Stimulated activated CD8-positive, alpha-beta memory T cell treated with anti-CD3 and anti-CD28 coated beads, Interleukin-12 subunit alpha, Interleukin-12 subunit beta, amount 100 ng/mL, for 4 hours (primary cell): ENCODE results near the gene CANT1.
"Not testable (repeated sequence)": the region's sequence is repeated elsewhere in the genome, so short reads cannot be mapped to it uniquely, and the experiment has no call there.

Source experiments
- DNase-seq: peaks from one replicate; pipeline ENCODE4 v3.0.0-alpha.2; 2020; ENCODE audit warnings: low read depth

Gene CANT1

GRCh38 chr17:78958641-78959127 is 50.9 kb downstream of the CANT1 start:
- no peak for DNase-seq

DNA sequence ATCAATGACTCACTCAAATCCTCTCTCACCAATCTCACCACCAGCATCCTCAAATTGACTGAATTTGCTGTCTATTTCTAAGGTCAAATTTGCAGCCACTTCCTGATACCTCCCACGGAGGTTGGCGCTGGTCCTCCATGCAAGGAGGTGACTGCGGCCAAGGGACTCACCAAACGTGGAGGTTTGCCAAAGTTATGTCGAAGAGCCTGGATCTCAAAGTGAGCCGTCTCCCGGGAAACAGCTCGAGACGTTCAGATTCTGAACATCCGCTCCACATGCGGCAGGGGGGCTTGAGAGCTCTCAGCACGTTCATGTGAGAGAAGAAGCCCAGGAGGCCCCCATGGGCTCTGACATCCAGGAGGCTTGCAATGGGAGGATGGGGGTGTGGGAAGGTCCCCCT is 52.4 kb downstream of the CANT1 start:
- no peak for DNase-seq

DNA sequence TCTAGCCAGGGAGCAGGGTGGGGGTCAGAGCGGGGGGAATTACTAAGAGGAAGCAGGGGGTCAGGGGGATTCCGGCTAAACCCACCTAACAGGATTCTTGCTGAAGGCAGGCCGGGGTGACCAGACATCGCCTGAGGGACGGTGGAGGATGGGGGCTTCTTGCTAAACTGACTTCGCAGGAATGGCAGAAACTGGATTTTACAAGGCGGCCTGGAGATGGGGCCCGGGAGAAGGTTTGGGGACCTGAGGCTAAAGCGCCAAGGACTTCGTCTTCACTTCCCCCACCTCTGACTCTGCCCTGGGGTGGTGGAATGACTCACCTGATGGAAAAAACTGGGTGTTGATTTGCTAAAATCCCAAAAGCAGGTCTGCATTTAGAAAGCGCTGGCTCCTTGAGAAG is 53.3 kb downstream of the CANT1 start:
- DNase-seq = no peak

GRCh38 chr17:78954684-78955083 is 54.9 kb downstream of the CANT1 start:
- no peak for DNase-seq

- no peak for DNase-seq
Observed at GRCh38 chr17:78953356-78954350, 55.9 kb downstream of the CANT1 start.

- DNase-seq = no peak
Observed at GRCh38 chr17:78952706-78953105, 56.9 kb downstream of the CANT1 start.

DNA sequence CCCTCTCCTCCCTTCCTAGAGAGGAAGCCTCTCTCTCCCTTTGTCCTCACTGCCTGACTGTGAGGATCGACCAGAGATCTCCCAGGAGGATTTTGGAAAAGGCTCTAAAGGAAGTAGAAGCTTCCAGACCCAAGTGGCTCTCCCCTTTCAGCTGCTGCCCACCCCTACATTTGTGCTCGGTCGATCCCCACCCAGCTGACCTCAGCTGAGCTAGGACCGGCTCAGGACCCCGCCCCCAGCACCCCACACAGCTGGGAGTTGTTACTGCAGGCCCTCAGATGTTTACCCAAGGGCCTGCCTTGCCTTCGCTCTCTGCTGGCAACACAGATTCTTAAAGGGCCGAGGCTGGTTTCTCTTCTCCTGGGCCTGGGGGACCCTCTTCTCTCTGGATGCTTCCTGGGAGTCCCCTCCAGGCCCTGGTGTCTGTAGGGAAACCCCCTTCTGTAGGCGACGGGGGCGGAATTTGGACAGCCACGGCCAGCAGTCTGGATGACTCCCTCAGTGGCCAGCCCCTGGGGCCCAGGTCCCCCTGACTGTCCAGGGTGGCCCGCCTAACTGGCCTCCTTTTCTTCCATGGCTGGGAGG is 57.5 kb downstream of the CANT1 start:
- no peak for DNase-seq

DNA sequence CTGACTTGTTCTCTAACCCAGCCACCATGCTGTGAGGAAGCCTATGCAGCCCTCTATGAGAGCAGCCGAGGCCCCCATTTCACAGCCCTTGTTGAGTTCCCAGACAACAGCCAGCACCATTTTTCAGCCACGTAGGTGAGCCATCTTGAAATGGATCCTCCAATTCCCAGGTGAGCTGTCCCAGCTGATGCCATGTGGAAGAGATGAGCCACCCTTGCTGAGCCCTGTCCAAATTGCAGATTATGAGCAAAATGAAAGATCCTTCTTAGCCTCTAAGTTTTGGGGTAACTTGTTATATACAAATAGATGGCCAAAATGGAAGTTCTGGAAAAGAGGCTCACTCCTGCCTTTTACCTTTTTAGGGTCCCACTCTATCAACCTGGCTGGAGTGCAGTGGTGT is 58.7 kb downstream of the CANT1 start:
- no peak for DNase-seq

GRCh38 chr17:78947235-78948149 is 62.1 kb downstream of the CANT1 start:
- DNase-seq = no peak

DNA sequence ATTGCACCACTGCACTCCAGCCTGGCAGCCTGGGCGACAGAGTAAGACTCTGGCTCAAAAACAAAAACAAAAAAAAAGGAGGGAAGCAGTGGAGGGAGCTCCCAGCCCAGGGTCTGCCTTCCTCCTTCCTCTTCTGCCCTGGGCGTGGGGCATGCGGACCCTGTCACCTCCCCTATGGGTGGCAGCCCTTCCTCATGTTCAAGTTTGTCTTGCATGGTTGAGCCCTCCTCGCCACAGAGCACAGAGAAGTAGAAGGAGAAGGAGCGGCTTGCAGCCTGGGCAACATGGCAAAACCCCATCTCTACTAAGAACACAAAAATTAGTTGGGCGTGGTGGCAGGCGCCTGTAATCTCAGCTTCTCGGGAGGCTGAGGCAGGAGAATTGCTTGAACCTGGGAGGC is 62.9 kb downstream of the CANT1 start:
- no peak for DNase-seq

GRCh38 chr17:78946131-78946530 is 63.4 kb downstream of the CANT1 start:
- DNase-seq = no peak

DNA sequence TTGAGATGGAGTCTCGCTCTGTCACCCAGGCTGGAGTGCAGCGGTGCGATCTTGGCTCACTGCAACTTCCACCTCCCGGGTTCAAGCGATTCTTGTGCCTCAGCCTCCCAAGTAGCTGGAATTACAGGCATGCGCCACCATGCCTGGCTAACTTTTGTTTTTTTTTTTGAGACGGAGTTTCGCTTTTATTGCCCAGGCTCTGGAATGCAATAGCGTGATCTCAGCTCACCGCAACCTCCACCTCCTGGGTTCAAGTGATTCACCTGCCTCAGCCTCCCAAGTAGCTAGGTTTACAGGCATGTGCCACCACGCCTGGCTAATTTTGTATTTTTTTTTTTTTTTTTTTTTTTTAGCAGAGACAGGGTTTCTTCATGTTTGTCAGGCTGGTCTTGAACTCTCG is 64.1 kb downstream of the CANT1 start:
- not testable (repeated sequence) for DNase-seq

- DNase-seq = no peak
Observed at GRCh38 chr17:78944956-78945355, 64.6 kb downstream of the CANT1 start.

- DNase-seq = no peak
Observed at GRCh38 chr17:78944026-78944425, 65.5 kb downstream of the CANT1 start.
